Smooth muscle cell (in vitro differentiated cells): Measurements from ENCODE around the gene TSHZ3. TPM values are rescaled to one million over a fixed set of nuclear protein-coding genes. Genes with fewer than 3 reads are reported as not detected.
A peak's percentile ranks its signal among the peaks of the same experiment; 100 is the strongest.

Experiments used
- DNase-seq: peaks from one replicate; lab custom pipeline; 2025; ENCODE audit not compliant: unreplicated experiment; lab: John Stamatoyannopoulos, UW
- H2AFZ ChIP-seq: fragments of 200-600 bp; sonication (generic); 2 replicates; pipeline ENCODE4 v1.6.0; 2016; ENCODE audit warnings: antibody characterized with exemption, low read depth, mild to moderate bottlenecking
- H3F3A ChIP-seq: fragments of 200-600 bp; sonication (generic); 2 replicates; pipeline ENCODE4 v1.6.0; 2017; ENCODE audit warnings: antibody characterized with exemption, low read depth
- H3K27ac ChIP-seq: fragments of 200-600 bp; sonication (generic); 2 replicates; pipeline ENCODE4 v1.5.1; 2016; ENCODE audit warnings: low read depth, mild to moderate bottlenecking
- H3K27me3 ChIP-seq: fragments of 200-600 bp; sonication (generic); 2 replicates; pipeline ENCODE4 v1.6.1; 2016; ENCODE audit warnings: low read depth, mild to moderate bottlenecking
- H3K36me3 ChIP-seq: fragments of 200-600 bp; sonication (generic); 2 replicates; pipeline ENCODE4 v1.5.1; 2016; ENCODE audit warnings: low read depth
- H3K4me1 ChIP-seq: fragments of 200-600 bp; sonication (generic); 2 replicates; pipeline ENCODE4 v1.5.1; 2016; ENCODE audit warnings: low read depth
- H3K4me2 ChIP-seq: fragments of 200-600 bp; sonication (generic); 2 replicates; pipeline ENCODE4 v1.6.0; 2016; ENCODE audit warnings: mild to moderate bottlenecking
- H3K4me3 ChIP-seq: fragments of 200-600 bp; sonication (generic); 2 replicates; pipeline ENCODE4 v1.5.1; 2016; ENCODE audit warnings: mild to moderate bottlenecking
- H3K79me2 ChIP-seq: fragments of 200-600 bp; sonication (generic); 2 replicates; pipeline ENCODE4 v1.6.0; 2016; ENCODE audit warnings: low read depth, mild to moderate bottlenecking
- H3K9ac ChIP-seq: fragments of 200-600 bp; sonication (generic); 2 replicates; pipeline ENCODE4 v1.6.0; 2016; ENCODE audit warnings: low read depth
- H3K9me3 ChIP-seq: fragments of 200-600 bp; sonication (generic); replicated peaks from 2 replicates; pipeline ENCODE4 v1.5.1; 2016; ENCODE audit warnings: low read depth
- H4K20me1 ChIP-seq: fragments of 200-600 bp; sonication (generic); 2 replicates; pipeline ENCODE4 v1.6.0; 2016; ENCODE audit warnings: low read depth
- CTCF ChIP-seq: fragments of 200-600 bp; sonication (generic); IDR thresholded peaks from 2 replicates; pipeline ENCODE4 v1.5.1; 2017; ENCODE audit warnings: borderline replicate concordance, mild to moderate bottlenecking, antibody characterized with exemption; ENCODE audit not compliant: insufficient read depth, poor library complexity, severe bottlenecking
- WGBS: methylation state at CpG from one replicate; pipeline ENCODE4 v1.1.7; 2016; ENCODE audit warnings: low lambda C conversion rate; 5-methylcytosine and 5-hydroxymethylcytosine counted together
- polyA plus RNA-seq: library from polyadenylated mRNA; unstranded; fragments of >200 nt; fragmentation: Nextera tagmentation; extraction: Ambion mirVana; gene quantifications from 2 replicates; pipeline ENCODE4 v1.2.1, GENCODE V29; 2016
- total RNA-seq: library from RNA; depleted of rRNA; stranded (reverse); fragments of >200 nt; gene quantifications from 2 replicates; pipeline ENCODE4 v1.2.3, GENCODE V29; 2014

TSHZ3 gene
- total and polyA plus RNA-seq, 2 experiments from 2014 or later = 21.8 to 23.7 TPM

DNA sequence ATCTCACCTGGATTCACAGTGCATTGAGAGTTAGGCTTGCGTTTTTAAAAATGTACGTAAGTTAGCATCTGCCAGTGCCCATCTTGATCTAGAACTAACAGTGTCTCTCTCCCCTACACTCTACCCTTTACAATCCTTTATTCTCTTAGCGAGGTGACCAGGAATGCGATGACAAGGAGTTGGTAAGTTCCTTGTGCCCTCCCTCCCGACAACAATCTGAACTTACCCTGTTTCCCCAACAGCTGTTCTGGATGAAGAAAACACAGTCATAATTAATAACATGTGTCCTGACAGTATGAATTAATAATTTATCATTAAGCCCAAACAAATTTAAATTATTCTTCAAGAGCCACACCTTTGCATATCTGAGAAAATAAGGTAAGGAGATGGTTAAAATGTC is 6.3 kb downstream of the TSHZ3 start:
- H2AFZ ChIP-seq = no peak overlapping the region
- H3K27ac ChIP-seq = peak overlapping the region; percentile 20
- WGBS = 74% methylated on average over 5 of the region's 5 CpGs
- TF ChIP-seq CTCF = no peak
- no peak overlapping the region for H3K4me3 ChIP-seq
- H3K4me1 ChIP-seq = peaks cover 53% of the 10 kb centered on the region
- peaks cover 48% of the 10 kb centered on the region for H3F3A ChIP-seq
- H3K9ac ChIP-seq = no peak overlapping the region
- peaks cover 91% of the 10 kb centered on the region for H3K79me2 ChIP-seq
- H3K9me3 ChIP-seq = no peaks in the 10 kb centered on the region
- DNase-seq = no peak
- H4K20me1 ChIP-seq = peaks cover 92% of the 10 kb centered on the region
- no peaks in the 10 kb centered on the region for H3K27me3 ChIP-seq
- no peaks in the 10 kb centered on the region for H3K36me3 ChIP-seq
- H3K4me2 ChIP-seq = no peak overlapping the region

DNA sequence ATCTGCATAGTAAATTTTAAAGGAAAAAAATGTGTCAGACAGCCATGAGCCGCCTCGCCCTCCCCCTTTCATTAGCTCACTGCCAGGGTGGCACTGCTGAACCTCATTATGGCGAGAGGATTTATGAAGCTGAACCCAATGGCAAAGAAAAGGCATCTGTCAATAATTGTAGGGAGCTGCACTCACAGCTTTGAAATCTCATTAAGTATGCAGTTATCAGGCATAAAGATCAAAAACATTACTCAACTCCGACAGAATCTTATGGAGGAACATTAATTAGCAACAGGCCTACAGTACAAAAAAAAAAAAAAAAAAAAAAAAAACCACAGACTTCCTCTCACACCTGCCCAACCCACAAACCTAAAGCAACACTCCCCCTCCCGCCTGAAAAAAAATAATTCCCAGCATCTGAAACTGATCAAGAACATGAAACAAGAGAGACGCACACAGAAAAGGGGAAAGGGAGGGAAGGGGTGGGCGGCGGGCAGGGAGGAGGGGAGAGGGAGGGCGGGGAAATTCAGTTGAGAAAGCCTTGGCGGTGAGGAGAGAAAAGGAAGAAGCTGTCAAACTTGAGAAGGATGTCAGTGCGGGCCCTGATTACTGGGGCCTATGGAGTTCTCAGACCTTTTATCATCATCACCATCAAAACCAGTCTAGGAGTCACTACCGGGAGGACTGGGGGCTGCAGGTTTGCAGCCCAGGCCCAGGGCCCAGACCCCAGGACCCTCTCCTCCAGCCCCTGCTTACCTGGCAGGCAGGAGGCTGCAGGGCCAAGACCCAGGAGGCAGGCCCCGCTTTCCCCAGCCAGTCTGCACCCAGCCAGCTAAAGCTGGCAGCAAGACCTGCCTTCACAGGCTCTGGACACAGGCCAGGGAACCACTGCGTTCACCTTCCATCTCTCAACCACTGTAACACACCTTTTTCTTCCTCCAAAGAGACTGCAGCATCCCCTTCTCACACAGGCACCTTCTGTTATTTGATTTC is 8.9 kb downstream of the TSHZ3 start:
- H3K4me2 ChIP-seq = peak overlapping the region; percentile 79
- no peaks in the 10 kb centered on the region for H3K9me3 ChIP-seq
- peaks cover 81% of the 10 kb centered on the region for H4K20me1 ChIP-seq
- peak overlapping the region; percentile 81 for H3K27ac ChIP-seq
- no peak for DNase-seq
- no peak overlapping the region for H3K9ac ChIP-seq
- peaks cover 91% of the 10 kb centered on the region for H3K79me2 ChIP-seq
- no peak overlapping the region for H3K4me3 ChIP-seq
- WGBS = 40% methylated on average over 9 of the region's 14 CpGs
- H3K36me3 ChIP-seq = no peaks in the 10 kb centered on the region
- peaks cover 31% of the 10 kb centered on the region for H3K4me1 ChIP-seq
- TF ChIP-seq CTCF = no peak
- H2AFZ ChIP-seq = no peak overlapping the region
- H3K27me3 ChIP-seq = no peaks in the 10 kb centered on the region
- peaks cover 52% of the 10 kb centered on the region for H3F3A ChIP-seq

DNA sequence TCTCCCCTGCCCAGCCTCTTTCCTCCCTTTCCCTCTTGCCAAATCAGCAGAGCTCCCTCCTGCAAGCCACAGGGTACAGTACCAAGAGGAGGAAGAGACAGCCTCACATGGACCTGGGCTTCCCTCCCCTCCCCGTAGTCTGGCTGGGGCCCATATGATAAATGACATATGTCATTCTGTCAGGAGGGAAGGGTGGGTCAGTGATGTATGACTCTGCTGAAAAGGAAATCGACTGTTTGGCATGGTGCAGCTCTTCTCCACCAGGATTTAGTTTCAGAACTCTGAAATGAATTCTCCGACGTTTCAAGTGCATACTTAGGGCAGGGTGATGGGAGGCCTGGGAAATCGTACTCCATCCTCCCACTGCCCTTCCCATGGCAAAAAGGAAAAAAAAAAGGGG is 9.8 kb downstream of the TSHZ3 start:
- peak overlapping the region; percentile 81 for H3K27ac ChIP-seq
- H3K9ac ChIP-seq = no peak overlapping the region

More for the DNA sequence above, 9.8 kb downstream of the TSHZ3 start:
- TF ChIP-seq CTCF = no peak
- Histone ChIP-seq H3K79me2 (peaks cover 91% of the 10 kb centered on the region), H3K36me3 (no peaks in the 10 kb centered on the region), H3K27me3 (no peaks in the 10 kb centered on the region), H3K4me2 (peak overlapping the region; percentile 79), H4K20me1 (peaks cover 79% of the 10 kb centered on the region), H3K4me3 (no peak overlapping the region), H3K4me1 (peaks cover 27% of the 10 kb centered on the region), H3K9me3 (no peaks in the 10 kb centered on the region), H3F3A (peaks cover 48% of the 10 kb centered on the region), H2AFZ (no peak overlapping the region)
- DNase-seq = no peak
- WGBS = 11% methylated on average over 5 of the region's 5 CpGs
